SK-N-SH (cell line): ENCODE data around the gene TCF12. TPM values are rescaled to one million over a fixed set of nuclear protein-coding genes. Genes with fewer than 3 reads are reported as not detected.

Experiments
- CTCF ChIA-PET: fragments of 300-600, 350-600 bp; formaldehyde crosslinking; extraction: SDS; loops from one replicate; lab custom pipeline; 2021; lab: Yijun Ruan, JAX
- POLR2A ChIA-PET: fragments of 350-600 bp; sonication (Branson Sonifier 250); formaldehyde crosslinking; extraction: SDS; loops from one replicate; lab custom pipeline; 2020; ENCODE audit warnings: antibody characterized with exemption, inconsistent platforms; lab: Yijun Ruan, JAX
- DNase-seq: peaks from one replicate; pipeline ENCODE4 v3.0.0; 2012
- H2AFZ ChIP-seq: fragments of 200-600 bp; sonication (generic); 2 replicates; pipeline ENCODE4 v1.8.1; 2016; ENCODE audit warnings: antibody characterized with exemption, mild to moderate bottlenecking, low read depth
- H3F3A ChIP-seq: fragments of 200-600 bp; sonication (generic); replicated peaks from 2 replicates; pipeline ENCODE3; 2016; ENCODE audit warnings: antibody characterized with exemption, mild to moderate bottlenecking; ENCODE audit not compliant: insufficient read depth
- H3K27ac ChIP-seq, 2 experiments: fragments of 200-500 bp in 1 of 2; fragments of 200-600 bp in 1 of 2; sonication (Bioruptor generic) in 1 of 2; sonication (generic), shearing (Covaris generic) in 1 of 2; 2 replicates each; pipeline versions ENCODE4 v1.5.1 to v1.6.1; 2014 to 2016; ENCODE audit warnings: low read depth in 2 of 2, inconsistent platforms in 1 of 2, low read length in 1 of 2, mild to moderate bottlenecking in 1 of 2, mixed read lengths in 1 of 2
- H3K27me3 ChIP-seq: fragments of 200-600 bp; sonication (generic), shearing (Covaris generic); 2 replicates; pipeline ENCODE4 v1.6.1; 2016; ENCODE audit warnings: mixed run types; ENCODE audit not compliant: insufficient read depth
- H3K36me3 ChIP-seq, 2 experiments: fragments of 200-500 bp in 1 of 2; fragments of 200-600 bp in 1 of 2; sonication (Bioruptor generic) in 1 of 2; sonication (generic) in 1 of 2; replicated peaks in 1 of 2; 2 replicates each; pipeline versions ENCODE3 to v1.5.1; 2014 to 2016; ENCODE audit warnings: low read length in 1 of 2, mild to moderate bottlenecking in 1 of 2; ENCODE audit not compliant: insufficient read depth in 2 of 2, control insufficient read depth in 1 of 2
- H3K4me1 ChIP-seq, 2 experiments: fragments of 200-500 bp in 1 of 2; fragments of 200-600 bp in 1 of 2; sonication (Bioruptor generic) in 1 of 2; sonication (generic), shearing (Covaris generic) in 1 of 2; 2 replicates each; pipeline versions ENCODE4 v1.5.1 to v1.6.1; 2014 to 2016; ENCODE audit warnings: low read depth in 1 of 2, low read length in 1 of 2, mixed run types in 1 of 2; ENCODE audit not compliant: insufficient read depth in 2 of 2, control insufficient read depth in 1 of 2
- H3K4me2 ChIP-seq: fragments of 200-600 bp; sonication (generic), shearing (Covaris generic); 2 replicates; pipeline ENCODE4 v1.6.1; 2017; ENCODE audit warnings: mixed run types
- H3K4me3 ChIP-seq, 2 experiments: fragments of 200-500 bp in 1 of 2; fragments of 200-600 bp in 1 of 2; sonication (Bioruptor generic) in 1 of 2; sonication (generic), shearing (Covaris generic) in 1 of 2; 2 replicates each; pipeline versions ENCODE4 v1.5.1 to v1.8.1; 2014 to 2016; ENCODE audit warnings: low read depth in 2 of 2, inconsistent platforms in 1 of 2, low read length in 1 of 2, mild to moderate bottlenecking in 1 of 2, mixed read lengths in 1 of 2, moderate library complexity in 1 of 2
- H3K79me2 ChIP-seq: fragments of 200-600 bp; sonication (generic); 2 replicates; pipeline ENCODE4 v1.8.1; 2017; ENCODE audit warnings: mild to moderate bottlenecking; ENCODE audit not compliant: insufficient read depth
- H3K9ac ChIP-seq: fragments of 200-600 bp; sonication (generic); 2 replicates; pipeline ENCODE4 v1.6.1; 2017; ENCODE audit warnings: mixed run types
- H3K9me2 ChIP-seq: fragments of 200-600 bp; sonication (generic); 2 replicates; pipeline ENCODE4 v1.6.1; 2017; ENCODE audit warnings: mixed run types
- H3K9me3 ChIP-seq: fragments of 200-600 bp; sonication (generic); 2 replicates; pipeline ENCODE4 v1.6.1; 2017; ENCODE audit warnings: mixed run types, mild to moderate bottlenecking, moderate library complexity
- H4K20me1 ChIP-seq: fragments of 200-600 bp; sonication (generic); 2 replicates; pipeline ENCODE4 v1.6.1; 2017; ENCODE audit warnings: mild to moderate bottlenecking, mixed run types; ENCODE audit not compliant: insufficient read depth
- ELF1 ChIP-seq: IDR thresholded peaks from 2 replicates; pipeline ENCODE4 v1.4.0; 2012
- EP300 ChIP-seq, 2 experiments: IDR thresholded peaks; 2 replicates each; pipeline versions ENCODE4 v1.4.0 to v1.6.1; 2012; ENCODE audit warnings: borderline replicate concordance in 1 of 2, low read depth in 1 of 2, low read length in 1 of 2
- IRF3 ChIP-seq: fragments of 150-350 bp; IDR thresholded peaks from 2 replicates; pipeline ENCODE4 v1.6.1; 2016; ENCODE audit warnings: mild to moderate bottlenecking, low read depth, low read length
- MAX ChIP-seq: IDR thresholded peaks from 2 replicates; pipeline ENCODE4 v1.4.0; 2012; ENCODE audit warnings: low read depth
- POLR2AphosphoS5 ChIP-seq: IDR thresholded peaks from 2 replicates; pipeline ENCODE4 v1.6.1; 2012; ENCODE audit warnings: low read depth, low read length
- RCOR1 ChIP-seq: fragments of 150-350 bp; IDR thresholded peaks from 2 replicates; pipeline ENCODE4 v1.6.1; 2017; ENCODE audit warnings: antibody characterized with exemption, low read length
- REST ChIP-seq: IDR thresholded peaks from 2 replicates; pipeline ENCODE4 v1.6.1; 2012; ENCODE audit warnings: mild to moderate bottlenecking, low read depth, low read length, moderate library complexity
- RFX5 ChIP-seq: IDR thresholded peaks from 2 replicates; pipeline ENCODE4 v1.6.1; 2012; ENCODE audit warnings: mild to moderate bottlenecking, improper control_type of control experiment, low read length
- RXRA ChIP-seq: IDR thresholded peaks from 2 replicates; pipeline ENCODE4 v1.4.0; 2012; ENCODE audit warnings: low read depth, mild to moderate bottlenecking, borderline replicate concordance
- YY1 ChIP-seq: IDR thresholded peaks from 2 replicates; pipeline ENCODE4 v1.4.0; 2012; ENCODE audit warnings: low read depth, mild to moderate bottlenecking
- WGBS: methylation state at CpG from one replicate; pipeline ENCODE4 v1.1.6; 2017; ENCODE audit warnings: low lambda C conversion rate; 5-methylcytosine and 5-hydroxymethylcytosine counted together
- polyA plus RNA-seq, 3 experiments: library from polyadenylated mRNA; depleted of rRNA; stranded (reverse); fragments of >200 nt; gene quantifications; 2 replicates each; pipeline ENCODE4 v1.2.3, GENCODE V29; 2012

Gene TCF12
- polyA plus RNA-seq, 1 of the 3 experiments (the other 2 are of a cell fraction) = 49.6 TPM

- H2AFZ ChIP-seq = no peak overlapping the region
- H4K20me1 ChIP-seq = peaks cover 3% of the 10 kb centered on the region; the same call in 1 of the 2 replicates
- H3K9ac ChIP-seq = no peak overlapping the region
- no peak overlapping the region for H3K4me3 ChIP-seq
- no peak for DNase-seq
- peaks cover 0 to 14% of the 10 kb centered on the region in 2 experiments; a peak in 2 of 4 replicates for H3K4me1 ChIP-seq
- peaks cover 9% of the 10 kb centered on the region for H3F3A ChIP-seq
- H3K4me2 ChIP-seq = no peak overlapping the region
- no peaks in the 10 kb centered on the region for H3K9me2 ChIP-seq
- H3K27me3 ChIP-seq = no peaks in the 10 kb centered on the region
- TF ChIP-seq YY1 (no peak), IRF3 (no peak), RFX5 (no peak), MAX (no peak), RCOR1 (no peak), POLR2AphosphoS5 (no peak), EP300 (IDR thresholded peaks at IDR 0.05; ENCODE audit: borderline replicate concordance in 1 of 2, low read depth in 1 of 2, low read length in 1 of 2) (no peak), RXRA (no peak)
- H3K9me3 ChIP-seq = no peaks in the 10 kb centered on the region
- POLR2A ChIA-PET = no interaction called here
- H3K27ac ChIP-seq = no peak overlapping the region
- no peaks in the 10 kb centered on the region for H3K36me3 ChIP-seq
- WGBS = 78% methylated on average over 3 of the region's 3 CpGs
- CTCF ChIA-PET = interaction anchor here (1.8 kb wide), 1 partner anchor 222 kb away, joined by 4 read pairs; no protein-coding TSS in a partner anchor
- peaks cover 87% of the 10 kb centered on the region for H3K79me2 ChIP-seq
Observed at GRCh38 chr15:57084192-57084591, 165.7 kb downstream of the TCF12 start.

GRCh38 chr15:57085267-57085666, 166.8 kb downstream of the TCF12 start:
- Histone ChIP-seq H3K4me3 (no peak overlapping the region), H3K9ac (no peak overlapping the region), H3F3A (peaks cover 5% of the 10 kb centered on the region), H3K27me3 (no peaks in the 10 kb centered on the region), H3K4me1 (peaks cover 4 to 11% of the 10 kb centered on the region in 2 experiments; a peak in 3 of 4 replicates), H3K36me3 (no peaks in the 10 kb centered on the region), H3K4me2 (no peak overlapping the region), H3K79me2 (peaks cover 86% of the 10 kb centered on the region), H4K20me1 (peaks cover 3% of the 10 kb centered on the region; the same call in 1 of the 2 replicates), H3K27ac (no peak overlapping the region), H3K9me2 (no peaks in the 10 kb centered on the region), H2AFZ (no peak overlapping the region), H3K9me3 (no peaks in the 10 kb centered on the region)
- no peak for DNase-seq
- TF ChIP-seq REST = no peak
- no peak for TF ChIP-seq ELF1
- ChIA-PET CTCF (interaction anchor here (0.9 to 1.0 kb wide), 2 partner anchors 52 to 128 kb away, joined by 3 to 4 read pairs; no protein-coding TSS in a partner anchor), POLR2A (no interaction called here)
- WGBS = 79% methylated on average over 4 of the region's 4 CpGs
